ENCODE measurements around the gene IL17RC. TPM values are rescaled to one million over a fixed set of nuclear protein-coding genes. Genes with fewer than 3 reads are reported as not detected.
"Not testable (repeated sequence)": the region's sequence is repeated elsewhere in the genome, so short reads cannot be mapped to it uniquely, and the experiment has no call there.

The IL17RC gene
- total and polyA plus RNA-seq, 2 of the 4 experiments (the other 2 are of a cell fraction): 20.8 to 28.3 TPM

DNA sequence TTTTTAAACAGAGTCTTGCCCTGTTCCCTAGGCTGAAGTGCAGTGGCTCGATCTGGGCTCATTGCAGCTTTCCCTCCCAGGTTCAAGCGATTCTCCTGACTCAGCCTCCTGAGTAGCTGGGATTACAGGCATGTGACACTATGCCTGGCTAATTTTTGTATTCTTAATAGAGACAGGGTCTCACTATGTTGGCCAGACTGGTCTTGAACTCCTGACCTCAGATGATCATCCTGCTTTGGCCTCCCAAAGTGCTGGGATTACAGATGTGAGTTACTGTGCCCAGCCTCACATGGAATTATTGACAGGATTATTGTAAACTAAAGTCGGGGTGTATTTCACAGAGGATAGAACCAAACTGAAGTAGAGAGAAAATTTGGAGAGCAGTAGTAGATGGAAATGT is 21.2 kb upstream of the IL17RC start:
- POLR2A ChIA-PET (ENCODE audit: unreplicated experiment); H4K8ac ChIP-seq (ENCODE audit: low read depth in 2 of 2, low read length in 2 of 2); ATAC-seq (ENCODE audit: low read depth); H3K4me2 ChIP-seq (ENCODE audit: low read depth, low read length); H3K4ac ChIP-seq (ENCODE audit: low read depth, low read length); CTCF ChIA-PET; H4K91ac ChIP-seq (ENCODE audit: insufficient read depth, low read depth, low read length); dilution Hi-C loops (cut with HindIII; ENCODE audit: low sequenced_read_pairs, unreplicated experiment); H2AK9ac ChIP-seq (replicated peaks; ENCODE audit: low read depth, low read length, poor library complexity); H2BK120ac ChIP-seq (ENCODE audit: low read depth, low read length); H3K27me3 ChIP-seq (ENCODE audit: control insufficient read depth, insufficient read depth, low read length); H4K5ac ChIP-seq (ENCODE audit: low read depth, low read length); intact Hi-C loops (cut with micrococcal nuclease); H4K20me1 ChIP-seq (ENCODE audit: insufficient read depth, low read length); H3K56ac ChIP-seq (ENCODE audit: extremely low read depth, insufficient read depth, low read length); H2BK20ac ChIP-seq (ENCODE audit: low read depth, low read length); H3K14ac ChIP-seq (replicated peaks; ENCODE audit: low read depth, low read length); H3K9me3 ChIP-seq (ENCODE audit: control insufficient read depth, insufficient read depth, low read length); H3K27ac ChIP-seq (ENCODE audit: insufficient read depth, low read length); H3K4me1 ChIP-seq (ENCODE audit: control insufficient read depth, insufficient read depth, low read length); H2BK15ac ChIP-seq (ENCODE audit: low read depth, low read length); H3K18ac ChIP-seq (ENCODE audit: low read depth, low read length); in situ Hi-C loops (cut with MboI; ENCODE audit: low sequenced_read_pairs); H3K9ac ChIP-seq (ENCODE audit: low read depth, low read length); H3K23ac ChIP-seq (ENCODE audit: low read depth, low read length); H2AK5ac ChIP-seq (ENCODE audit: low read depth, low read length); BruUV-seq (replicated peaks); H3K4me3 ChIP-seq (ENCODE audit: insufficient read depth, low read depth, low read length); H2AFZ ChIP-seq (replicated peaks; ENCODE audit: low read length, poor library complexity); H2BK5ac ChIP-seq (ENCODE audit: low read depth, low read length, poor library complexity, severe bottlenecking); DNase-seq: not testable (repeated sequence)
- Histone ChIP-seq H3K79me1 (ENCODE audit: low read depth in 1 of 2, low read length in 2 of 2) (peaks cover 26 to 58% of the 10 kb centered on the region in 2 experiments), H3K36me3 (ENCODE audit: control insufficient read depth, insufficient read depth, low read length) (peaks cover 15% of the 10 kb centered on the region), H3K9me1 (ENCODE audit: insufficient read depth, low read length) (peaks cover 13% of the 10 kb centered on the region)
- 90% methylated on average over 3 of the region's 3 CpGs; no CpG with 5 or more reads in 1 of the 2 experiments for WGBS, 2 experiments (ENCODE audit: extremely low coverage in 2 of 2, insufficient read length in 1 of 2)
